Transverse colon (tissue), 4 donors: ENCODE results near the gene TMPRSS12.
"Not testable (repeated sequence)": the region's sequence is repeated elsewhere in the genome, so short reads cannot be mapped to it uniquely, and the experiment has no call there.

Source experiments
- POLR2A ChIP-seq: fragments of 450-650 bp; IDR thresholded peaks from one replicate; pipeline ENCODE4 v1.6.1; 2016; ENCODE audit warnings: antibody characterized with exemption, mild to moderate bottlenecking, moderate library complexity
- POLR2AphosphoS5 ChIP-seq, 3 donors: sonication (generic); formaldehyde crosslinking; IDR thresholded peaks; one replicate each; pipeline ENCODE4 v1.6.1; 2016; ENCODE audit warnings: antibody characterized with exemption in 3 of 3
- TF ChIP-seq, protein P1 (sequence below), 5 experiments: fragments of 200-600 bp in 3 of 5; fragments of 450-650 bp in 2 of 5; sonication (generic) in 3 of 5; IDR thresholded peaks; 1 replicate in 2 of 5; 2 replicates in 3 of 5; pipeline ENCODE4 v1.5.1; 2016 to 2017; ENCODE audit warnings: antibody characterized with exemption in 5 of 5, inconsistent platforms in 3 of 5, mild to moderate bottlenecking in 2 of 5, moderate library complexity in 1 of 5

DNA sequence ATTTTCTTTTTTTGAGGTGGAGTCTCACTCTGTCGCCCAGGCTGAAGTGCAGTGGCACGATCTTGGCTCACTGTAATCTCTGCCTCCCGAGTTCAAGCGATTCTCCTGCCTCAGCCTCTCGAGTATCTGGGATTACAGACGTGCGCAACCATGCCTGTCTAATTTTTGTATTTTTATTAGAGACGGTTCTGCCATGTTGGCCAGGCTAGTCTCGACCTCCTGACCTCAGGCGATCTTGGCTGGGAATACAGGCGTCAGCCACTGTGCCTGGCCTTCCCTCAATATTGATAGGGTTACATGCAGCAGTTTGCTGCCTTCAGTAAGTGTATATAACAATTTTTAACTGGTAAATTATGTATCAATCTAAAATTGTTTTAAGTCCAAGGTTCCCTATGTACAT is 19.0 kb upstream of the TMPRSS12 start:
- TF ChIP-seq POLR2A; POLR2AphosphoS5 (IDR thresholded peaks at IDR 0.05): not testable (repeated sequence)
- TF ChIP-seq, protein P1, sequence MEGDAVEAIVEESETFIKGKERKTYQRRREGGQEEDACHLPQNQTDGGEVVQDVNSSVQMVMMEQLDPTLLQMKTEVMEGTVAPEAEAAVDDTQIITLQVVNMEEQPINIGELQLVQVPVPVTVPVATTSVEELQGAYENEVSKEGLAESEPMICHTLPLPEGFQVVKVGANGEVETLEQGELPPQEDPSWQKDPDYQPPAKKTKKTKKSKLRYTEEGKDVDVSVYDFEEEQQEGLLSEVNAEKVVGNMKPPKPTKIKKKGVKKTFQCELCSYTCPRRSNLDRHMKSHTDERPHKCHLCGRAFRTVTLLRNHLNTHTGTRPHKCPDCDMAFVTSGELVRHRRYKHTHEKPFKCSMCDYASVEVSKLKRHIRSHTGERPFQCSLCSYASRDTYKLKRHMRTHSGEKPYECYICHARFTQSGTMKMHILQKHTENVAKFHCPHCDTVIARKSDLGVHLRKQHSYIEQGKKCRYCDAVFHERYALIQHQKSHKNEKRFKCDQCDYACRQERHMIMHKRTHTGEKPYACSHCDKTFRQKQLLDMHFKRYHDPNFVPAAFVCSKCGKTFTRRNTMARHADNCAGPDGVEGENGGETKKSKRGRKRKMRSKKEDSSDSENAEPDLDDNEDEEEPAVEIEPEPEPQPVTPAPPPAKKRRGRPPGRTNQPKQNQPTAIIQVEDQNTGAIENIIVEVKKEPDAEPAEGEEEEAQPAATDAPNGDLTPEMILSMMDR (IDR thresholded peaks at IDR 0.05) = not testable (repeated sequence)
